ENCODE data around the gene LAMA5. TPM values are rescaled to one million over a fixed set of nuclear protein-coding genes. Genes with fewer than 3 reads are reported as not detected.

The LAMA5 gene
- total and polyA plus RNA-seq, 2 experiments from 2014 or later = 162 to 168 TPM

GRCh38 chr20:62327726-62328495, 39.2 kb downstream of the LAMA5 start:
- H3K9me3 ChIP-seq (ENCODE audit: low read depth) = no peaks in the 10 kb centered on the region
- TF ChIP-seq CTCF (IDR thresholded peaks at IDR 0.05; ENCODE audit: low read depth, low read length) = no peak
- no peaks in the 10 kb centered on the region for H3K27me3 ChIP-seq
- peaks cover 46% of the 10 kb centered on the region for H3K36me3 ChIP-seq
- DNase-seq (ENCODE audit: low read depth in 1 of 2, low spot score in 1 of 2) = no peak
- no peak overlapping the region for H3K27ac ChIP-seq
- no peaks in the 10 kb centered on the region for H3K4me1 ChIP-seq (ENCODE audit: low read depth)
- H3K4me3 ChIP-seq = no peak overlapping the region

- H3K4me3 ChIP-seq = no peak overlapping the region
- H3K27ac ChIP-seq = no peak overlapping the region
- no peaks in the 10 kb centered on the region for H3K9me3 ChIP-seq (ENCODE audit: low read depth)
- no peak for TF ChIP-seq CTCF (IDR thresholded peaks at IDR 0.05; ENCODE audit: low read depth, low read length)
- no peak for DNase-seq (ENCODE audit: low read depth in 1 of 2, low spot score in 1 of 2)
- no peaks in the 10 kb centered on the region for H3K27me3 ChIP-seq
- no peaks in the 10 kb centered on the region for H3K4me1 ChIP-seq (ENCODE audit: low read depth)
- H3K36me3 ChIP-seq = peaks cover 42% of the 10 kb centered on the region
Measured at GRCh38 chr20:62326959-62327725, 40.0 kb downstream of the LAMA5 start.

GRCh38 chr20:62326559-62326958, 40.6 kb downstream of the LAMA5 start:
- H3K4me1 ChIP-seq (ENCODE audit: low read depth) = no peaks in the 10 kb centered on the region
- H3K27me3 ChIP-seq = no peaks in the 10 kb centered on the region
- no peak overlapping the region for H3K4me3 ChIP-seq
- no peak for TF ChIP-seq CTCF (IDR thresholded peaks at IDR 0.05; ENCODE audit: low read depth, low read length)
- no peak overlapping the region for H3K27ac ChIP-seq
- peaks cover 42% of the 10 kb centered on the region for H3K36me3 ChIP-seq
- H3K9me3 ChIP-seq (ENCODE audit: low read depth) = no peaks in the 10 kb centered on the region
- no peak for DNase-seq (ENCODE audit: low read depth in 1 of 2, low spot score in 1 of 2)

- Histone ChIP-seq H3K4me3 (no peak overlapping the region), H3K9me3 (ENCODE audit: low read depth) (no peaks in the 10 kb centered on the region), H3K27ac (no peak overlapping the region), H3K4me1 (ENCODE audit: low read depth) (no peaks in the 10 kb centered on the region), H3K27me3 (no peaks in the 10 kb centered on the region), H3K36me3 (peaks cover 38% of the 10 kb centered on the region)
- no peak for DNase-seq (ENCODE audit: low read depth in 1 of 2, low spot score in 1 of 2)
- no peak for TF ChIP-seq CTCF (IDR thresholded peaks at IDR 0.05; ENCODE audit: low read depth, low read length)
Measured at GRCh38 chr20:62325172-62325905, 41.8 kb downstream of the LAMA5 start.

GRCh38 chr20:62323980-62324906, 42.9 kb downstream of the LAMA5 start:
- Histone ChIP-seq H3K27ac (no peak overlapping the region), H3K36me3 (peaks cover 38% of the 10 kb centered on the region), H3K4me3 (no peak overlapping the region), H3K9me3 (ENCODE audit: low read depth) (no peaks in the 10 kb centered on the region), H3K27me3 (no peaks in the 10 kb centered on the region), H3K4me1 (ENCODE audit: low read depth) (no peaks in the 10 kb centered on the region)
- no peak for DNase-seq (ENCODE audit: low read depth in 1 of 2, low spot score in 1 of 2)
- no peak for TF ChIP-seq CTCF (IDR thresholded peaks at IDR 0.05; ENCODE audit: low read depth, low read length)
